ENCODE data around the gene SNAI1.
A peak's percentile ranks its signal among the peaks of the same experiment; 100 is the strongest.
"Not testable (repeated sequence)": the region's sequence is repeated elsewhere in the genome, so short reads cannot be mapped to it uniquely, and the experiment has no call there.

The SNAI1 gene

GRCh38 chr20:49987015-49987867 lies 4.5 kb downstream of the SNAI1 start:
- DNase-seq, result no peak

GRCh38 chr20:49987868-49988690 lies 5.3 kb downstream of the SNAI1 start:
- no peak for DNase-seq

- DNase-seq, result peak; percentile 94
Observed at GRCh38 chr20:49989234-49990065, 6.7 kb downstream of the SNAI1 start.

- no peak for DNase-seq
Observed at GRCh38 chr20:49990271-49990720, 7.5 kb downstream of the SNAI1 start.

- no peak for DNase-seq
Observed at GRCh38 chr20:49993301-49993751, 10.5 kb downstream of the SNAI1 start.

GRCh38 chr20:49995586-49995985 lies 12.8 kb downstream of the SNAI1 start:
- no peak for DNase-seq

- not testable (repeated sequence) for DNase-seq
Observed at GRCh38 chr20:49998478-49999188, 15.9 kb downstream of the SNAI1 start.

- DNase-seq, result no peak
Observed at GRCh38 chr20:49999329-49999728, 16.5 kb downstream of the SNAI1 start.

GRCh38 chr20:50000548-50001222 lies 17.9 kb downstream of the SNAI1 start:
- DNase-seq, result not testable (repeated sequence)

GRCh38 chr20:50001784-50002311 lies 19.1 kb downstream of the SNAI1 start:
- peak; percentile 60 for DNase-seq

GRCh38 chr20:50003253-50003656 lies 20.5 kb downstream of the SNAI1 start:
- peak; percentile 95 for DNase-seq

GRCh38 chr20:50004229-50004628 lies 21.4 kb downstream of the SNAI1 start:
- no peak for DNase-seq

GRCh38 chr20:50005471-50005981 lies 22.7 kb downstream of the SNAI1 start:
- DNase-seq, result no peak

- no peak for DNase-seq
Observed at GRCh38 chr20:50007369-50007768, 24.6 kb downstream of the SNAI1 start.

- DNase-seq, result no peak
Observed at GRCh38 chr20:50008007-50008406, 25.2 kb downstream of the SNAI1 start.

- no peak for DNase-seq
Observed at GRCh38 chr20:50009521-50010454, 27.0 kb downstream of the SNAI1 start.

GRCh38 chr20:50011597-50011996 lies 28.8 kb downstream of the SNAI1 start:
- not testable (repeated sequence) for DNase-seq

GRCh38 chr20:50012282-50013263 lies 29.8 kb downstream of the SNAI1 start:
- DNase-seq, result no peak

GRCh38 chr20:50013976-50014375 lies 31.2 kb downstream of the SNAI1 start:
- no peak for DNase-seq

Measured in fibroblast of skin of right quadriceps (primary cell).